WTC11 (cell line): ENCODE measurements around the gene LYG2. TPM values are rescaled to one million over a fixed set of nuclear protein-coding genes. Genes with fewer than 3 reads are reported as not detected.
"Not testable (repeated sequence)": the region's sequence is repeated elsewhere in the genome, so short reads cannot be mapped to it uniquely, and the experiment has no call there.

ENCODE experiments used
- ATAC-seq: fragments of 200-7000 bp; cut with Tn5 transposase; 2 replicates; pipeline ENCODE4 v1.10.0; 2021; ENCODE audit warnings: mild to moderate bottlenecking, moderate library complexity
- CTCF ChIA-PET: fragments of 300-600 bp; sonication (Branson Sonifier 250); formaldehyde crosslinking; loops from one replicate; lab custom pipeline; 2021; ENCODE audit warnings: antibody characterized with exemption; lab: Charles Lee
- POLR2A ChIA-PET: fragments of 350-600 bp; sonication (Branson Sonifier 250); formaldehyde crosslinking; loops from one replicate; lab custom pipeline; 2021; ENCODE audit warnings: antibody characterized with exemption; lab: Charles Lee
- DNase-seq: peaks from one replicate; pipeline ENCODE4 v3.0.0; 2021; ENCODE audit warnings: low spot score
- H3K27ac Mint-ChIP-seq: 2 replicates; pipeline ENCODE4 v1.8.0; 2021; ENCODE audit warnings: mixed read lengths
- H3K27me3 Mint-ChIP-seq: 2 replicates; pipeline ENCODE4 v1.8.0; 2021; ENCODE audit warnings: low read depth, mild to moderate bottlenecking, moderate library complexity, mixed read lengths
- H3K36me3 Mint-ChIP-seq: 2 replicates; pipeline ENCODE4 v1.8.0; 2021; ENCODE audit warnings: mixed read lengths
- H3K4me1 Mint-ChIP-seq: 2 replicates; pipeline ENCODE4 v1.8.0; 2022; ENCODE audit warnings: mixed read lengths
- H3K4me3 Mint-ChIP-seq: 2 replicates; pipeline ENCODE4 v1.8.0; 2021; ENCODE audit warnings: mild to moderate bottlenecking, moderate library complexity, mixed read lengths
- H3K9me3 Mint-ChIP-seq: 2 replicates; pipeline ENCODE4 v1.8.0; 2021; ENCODE audit warnings: mixed read lengths
- EMX1 ChIP-seq: fragments of 250-450 bp; sonication (Bioruptor Pico); IDR thresholded peaks from 2 replicates; pipeline ENCODE4 v1.8.0; 2021; ENCODE audit warnings: mild to moderate bottlenecking
- GABPB1 ChIP-seq: sonication (generic); formaldehyde crosslinking; IDR thresholded peaks from 2 replicates; pipeline ENCODE4 v1.8.1; 2023; ENCODE audit warnings: mild to moderate bottlenecking, missing genetic modification reagents
- IRF2 ChIP-seq: sonication (generic); formaldehyde crosslinking; IDR thresholded peaks from 2 replicates; pipeline ENCODE4 v1.8.0; 2022; ENCODE audit warnings: low read depth, missing genetic modification reagents, borderline replicate concordance
- NFATC4 ChIP-seq: fragments of 250-450 bp; sonication (Bioruptor Pico); IDR thresholded peaks from 2 replicates; pipeline ENCODE4 v1.9.0; 2021; ENCODE audit warnings: mild to moderate bottlenecking
- NFE2L1 ChIP-seq: sonication (generic); formaldehyde crosslinking; IDR thresholded peaks from 2 replicates; pipeline ENCODE4 v1.8.1; 2023; ENCODE audit warnings: missing genetic modification reagents
- RORB ChIP-seq: fragments of 250-450 bp; sonication (Bioruptor Pico); IDR thresholded peaks from 2 replicates; pipeline ENCODE4 v1.9.0; 2021; ENCODE audit warnings: mild to moderate bottlenecking
- ZNF121 ChIP-seq: sonication (generic); formaldehyde crosslinking; IDR thresholded peaks from 2 replicates; pipeline ENCODE4 v1.8.0; 2023; ENCODE audit warnings: missing genetic modification reagents
- ZNF219 ChIP-seq: sonication (generic); formaldehyde crosslinking; IDR thresholded peaks from 2 replicates; pipeline ENCODE4 v1.8.0; 2023; ENCODE audit warnings: missing genetic modification reagents, mild to moderate bottlenecking, borderline replicate concordance
- ZNF317 ChIP-seq: sonication (generic); formaldehyde crosslinking; IDR thresholded peaks from 2 replicates; pipeline ENCODE4 v1.8.1; 2023; ENCODE audit warnings: low read depth, mild to moderate bottlenecking, moderate library complexity, missing genetic modification reagents, borderline replicate concordance
- ZNF396 ChIP-seq: fragments of 250-450 bp; sonication (Bioruptor Pico); IDR thresholded peaks from 2 replicates; pipeline ENCODE4 v1.8.0; 2021; ENCODE audit warnings: mild to moderate bottlenecking, moderate library complexity, borderline replicate concordance
- ZNF671 ChIP-seq: fragments of 250-450 bp; sonication (Bioruptor Pico); IDR thresholded peaks from 2 replicates; pipeline ENCODE4 v1.8.0; 2021; ENCODE audit warnings: mild to moderate bottlenecking
- total RNA-seq: library from RNA; stranded (reverse); gene quantifications from 3 replicates; pipeline ENCODE4 v1.2.3, GENCODE V29; 2021
- TF ChIP-seq, protein P1 (sequence below): fragments of 250-450 bp; sonication (Bioruptor Pico); IDR thresholded peaks from 2 replicates; pipeline ENCODE4 v1.9.0; 2021; ENCODE audit warnings: mild to moderate bottlenecking
- TF ChIP-seq, protein P2 (sequence below): sonication (generic); formaldehyde crosslinking; IDR thresholded peaks from 2 replicates; pipeline ENCODE4 v1.8.1; 2023; ENCODE audit warnings: mild to moderate bottlenecking, moderate library complexity, missing genetic modification reagents
- TF ChIP-seq, protein P3 (sequence below): sonication (generic); formaldehyde crosslinking; IDR thresholded peaks from 2 replicates; pipeline ENCODE4 v1.8.1; 2022; ENCODE audit warnings: mild to moderate bottlenecking, moderate library complexity, missing genetic modification reagents
- TF ChIP-seq, protein P4 (sequence below): sonication (generic); formaldehyde crosslinking; IDR thresholded peaks from 2 replicates; pipeline ENCODE4 v1.8.1; 2022; ENCODE audit warnings: low read depth, mild to moderate bottlenecking, moderate library complexity, missing genetic modification reagents, borderline replicate concordance
- TF ChIP-seq, protein P5 (sequence below): sonication (generic); formaldehyde crosslinking; IDR thresholded peaks from 2 replicates; pipeline ENCODE4 v1.8.0; 2023; ENCODE audit warnings: mild to moderate bottlenecking, missing genetic modification reagents
- TF ChIP-seq, protein P6 (sequence below): sonication (generic); formaldehyde crosslinking; IDR thresholded peaks from 2 replicates; pipeline ENCODE4 v1.8.1; 2022; ENCODE audit warnings: missing genetic modification reagents, borderline replicate concordance
- TF ChIP-seq, protein P7 (sequence below): sonication (generic); formaldehyde crosslinking; IDR thresholded peaks from 2 replicates; pipeline ENCODE4 v1.8.1; 2023; ENCODE audit warnings: mild to moderate bottlenecking, missing genetic modification reagents
- TF ChIP-seq, protein P8 (sequence below): sonication (generic); formaldehyde crosslinking; IDR thresholded peaks from 2 replicates; pipeline ENCODE4 v1.8.1; 2023; ENCODE audit warnings: mild to moderate bottlenecking, missing genetic modification reagents, moderate library complexity
- TF ChIP-seq, protein P9 (sequence below): sonication (generic); formaldehyde crosslinking; IDR thresholded peaks from 2 replicates; pipeline ENCODE4 v1.8.0; 2022; ENCODE audit warnings: mild to moderate bottlenecking, missing genetic modification reagents

The LYG2 gene
- total RNA-seq, 1 experiment from 2014 or later = not detected

DNA sequence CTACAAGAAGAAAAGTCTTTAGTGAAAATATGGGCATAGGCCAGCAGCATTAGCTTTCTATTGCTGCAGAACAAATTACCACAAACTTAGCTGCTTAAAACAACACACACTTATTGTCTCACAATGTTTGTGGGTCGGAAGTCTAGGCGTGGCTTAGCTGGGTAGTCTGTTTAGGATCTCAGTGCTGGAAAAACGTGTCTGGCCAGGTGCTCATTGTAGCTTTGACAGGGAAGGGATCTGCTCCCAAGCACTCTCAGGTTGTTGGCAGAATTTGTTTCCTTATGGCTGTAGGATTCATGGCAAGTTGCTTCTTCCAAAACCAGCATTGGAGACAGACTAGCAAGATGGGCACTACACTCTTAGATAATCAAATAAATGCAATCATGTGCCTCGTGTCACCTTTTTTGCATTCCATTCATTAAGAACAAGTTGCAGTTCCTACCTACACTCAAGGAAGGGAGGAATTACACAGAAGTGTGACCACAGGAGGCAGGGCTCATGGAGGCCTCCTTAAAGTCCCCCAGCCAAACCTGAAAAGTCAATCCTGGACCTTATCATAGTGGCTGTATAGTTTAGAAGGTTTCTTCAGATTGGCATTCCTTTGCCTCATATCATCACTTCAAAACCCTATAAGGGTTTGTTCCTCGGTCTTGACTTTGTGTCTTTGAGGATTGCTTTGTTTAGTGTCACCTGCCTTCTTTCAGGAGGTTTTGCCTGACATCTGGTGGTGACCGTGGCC lies 57.2 kb downstream of the LYG2 start:
- no peak for ATAC-seq
- H3K27ac Mint-ChIP-seq = peak overlapping the region; percentile 63; the same call in 1 of the 2 replicates
- peaks cover 13% of the 10 kb centered on the region for H3K9me3 Mint-ChIP-seq
- POLR2A ChIA-PET = no interaction called here
- DNase-seq = no peak
- peaks cover 32% of the 10 kb centered on the region for H3K36me3 Mint-ChIP-seq
- H3K4me3 Mint-ChIP-seq = no peak overlapping the region
- CTCF ChIA-PET = interaction anchor here (1.0 kb wide), 1 partner anchor 17 kb away, joined by 4 read pairs; no protein-coding TSS in a partner anchor
- TF ChIP-seq, protein P1, sequence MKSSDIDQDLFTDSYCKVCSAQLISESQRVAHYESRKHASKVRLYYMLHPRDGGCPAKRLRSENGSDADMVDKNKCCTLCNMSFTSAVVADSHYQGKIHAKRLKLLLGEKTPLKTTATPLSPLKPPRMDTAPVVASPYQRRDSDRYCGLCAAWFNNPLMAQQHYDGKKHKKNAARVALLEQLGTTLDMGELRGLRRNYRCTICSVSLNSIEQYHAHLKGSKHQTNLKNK (CRISPR knock-in tag) = no peak
- TF ChIP-seq ZNF671 = no peak
- TF ChIP-seq, protein P2, sequence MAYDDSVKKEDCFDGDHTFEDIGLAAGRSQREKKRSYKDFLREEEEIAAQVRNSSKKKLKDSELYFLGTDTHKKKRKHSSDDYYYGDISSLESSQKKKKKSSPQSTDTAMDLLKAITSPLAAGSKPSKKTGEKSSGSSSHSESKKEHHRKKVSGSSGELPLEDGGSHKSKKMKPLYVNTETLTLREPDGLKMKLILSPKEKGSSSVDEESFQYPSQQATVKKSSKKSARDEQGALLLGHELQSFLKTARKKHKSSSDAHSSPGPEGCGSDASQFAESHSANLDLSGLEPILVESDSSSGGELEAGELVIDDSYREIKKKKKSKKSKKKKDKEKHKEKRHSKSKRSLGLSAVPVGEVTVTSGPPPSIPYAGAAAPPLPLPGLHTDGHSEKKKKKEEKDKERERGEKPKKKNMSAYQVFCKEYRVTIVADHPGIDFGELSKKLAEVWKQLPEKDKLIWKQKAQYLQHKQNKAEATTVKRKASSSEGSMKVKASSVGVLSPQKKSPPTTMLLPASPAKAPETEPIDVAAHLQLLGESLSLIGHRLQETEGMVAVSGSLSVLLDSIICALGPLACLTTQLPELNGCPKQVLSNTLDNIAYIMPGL (CRISPR knock-in tag) = no peak
- TF ChIP-seq, protein P3, sequence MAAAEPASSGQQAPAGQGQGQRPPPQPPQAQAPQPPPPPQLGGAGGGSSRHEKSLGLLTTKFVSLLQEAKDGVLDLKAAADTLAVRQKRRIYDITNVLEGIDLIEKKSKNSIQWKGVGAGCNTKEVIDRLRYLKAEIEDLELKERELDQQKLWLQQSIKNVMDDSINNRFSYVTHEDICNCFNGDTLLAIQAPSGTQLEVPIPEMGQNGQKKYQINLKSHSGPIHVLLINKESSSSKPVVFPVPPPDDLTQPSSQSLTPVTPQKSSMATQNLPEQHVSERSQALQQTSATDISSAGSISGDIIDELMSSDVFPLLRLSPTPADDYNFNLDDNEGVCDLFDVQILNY (CRISPR knock-in tag) = no peak
- TF ChIP-seq, protein P4, sequence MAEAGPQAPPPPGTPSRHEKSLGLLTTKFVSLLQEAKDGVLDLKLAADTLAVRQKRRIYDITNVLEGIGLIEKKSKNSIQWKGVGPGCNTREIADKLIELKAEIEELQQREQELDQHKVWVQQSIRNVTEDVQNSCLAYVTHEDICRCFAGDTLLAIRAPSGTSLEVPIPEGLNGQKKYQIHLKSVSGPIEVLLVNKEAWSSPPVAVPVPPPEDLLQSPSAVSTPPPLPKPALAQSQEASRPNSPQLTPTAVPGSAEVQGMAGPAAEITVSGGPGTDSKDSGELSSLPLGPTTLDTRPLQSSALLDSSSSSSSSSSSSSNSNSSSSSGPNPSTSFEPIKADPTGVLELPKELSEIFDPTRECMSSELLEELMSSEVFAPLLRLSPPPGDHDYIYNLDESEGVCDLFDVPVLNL (CRISPR knock-in tag) = no peak
- TF ChIP-seq, protein P5, sequence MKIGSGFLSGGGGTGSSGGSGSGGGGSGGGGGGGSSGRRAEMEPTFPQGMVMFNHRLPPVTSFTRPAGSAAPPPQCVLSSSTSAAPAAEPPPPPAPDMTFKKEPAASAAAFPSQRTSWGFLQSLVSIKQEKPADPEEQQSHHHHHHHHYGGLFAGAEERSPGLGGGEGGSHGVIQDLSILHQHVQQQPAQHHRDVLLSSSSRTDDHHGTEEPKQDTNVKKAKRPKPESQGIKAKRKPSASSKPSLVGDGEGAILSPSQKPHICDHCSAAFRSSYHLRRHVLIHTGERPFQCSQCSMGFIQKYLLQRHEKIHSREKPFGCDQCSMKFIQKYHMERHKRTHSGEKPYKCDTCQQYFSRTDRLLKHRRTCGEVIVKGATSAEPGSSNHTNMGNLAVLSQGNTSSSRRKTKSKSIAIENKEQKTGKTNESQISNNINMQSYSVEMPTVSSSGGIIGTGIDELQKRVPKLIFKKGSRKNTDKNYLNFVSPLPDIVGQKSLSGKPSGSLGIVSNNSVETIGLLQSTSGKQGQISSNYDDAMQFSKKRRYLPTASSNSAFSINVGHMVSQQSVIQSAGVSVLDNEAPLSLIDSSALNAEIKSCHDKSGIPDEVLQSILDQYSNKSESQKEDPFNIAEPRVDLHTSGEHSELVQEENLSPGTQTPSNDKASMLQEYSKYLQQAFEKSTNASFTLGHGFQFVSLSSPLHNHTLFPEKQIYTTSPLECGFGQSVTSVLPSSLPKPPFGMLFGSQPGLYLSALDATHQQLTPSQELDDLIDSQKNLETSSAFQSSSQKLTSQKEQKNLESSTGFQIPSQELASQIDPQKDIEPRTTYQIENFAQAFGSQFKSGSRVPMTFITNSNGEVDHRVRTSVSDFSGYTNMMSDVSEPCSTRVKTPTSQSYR (CRISPR knock-in tag) = no peak
- TF ChIP-seq ZNF219 (CRISPR knock-in tag) = no peak
- TF ChIP-seq, protein P6, sequence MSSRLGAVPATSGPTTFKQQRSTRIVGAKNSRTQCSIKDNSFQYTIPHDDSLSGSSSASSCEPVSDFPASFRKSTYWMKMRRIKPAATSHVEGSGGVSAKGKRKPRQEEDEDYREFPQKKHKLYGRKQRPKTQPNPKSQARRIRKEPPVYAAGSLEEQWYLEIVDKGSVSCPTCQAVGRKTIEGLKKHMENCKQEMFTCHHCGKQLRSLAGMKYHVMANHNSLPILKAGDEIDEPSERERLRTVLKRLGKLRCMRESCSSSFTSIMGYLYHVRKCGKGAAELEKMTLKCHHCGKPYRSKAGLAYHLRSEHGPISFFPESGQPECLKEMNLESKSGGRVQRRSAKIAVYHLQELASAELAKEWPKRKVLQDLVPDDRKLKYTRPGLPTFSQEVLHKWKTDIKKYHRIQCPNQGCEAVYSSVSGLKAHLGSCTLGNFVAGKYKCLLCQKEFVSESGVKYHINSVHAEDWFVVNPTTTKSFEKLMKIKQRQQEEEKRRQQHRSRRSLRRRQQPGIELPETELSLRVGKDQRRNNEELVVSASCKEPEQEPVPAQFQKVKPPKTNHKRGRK (CRISPR knock-in tag) = no peak
- no peak for TF ChIP-seq ZNF317 (CRISPR knock-in tag)
- TF ChIP-seq, protein P7, sequence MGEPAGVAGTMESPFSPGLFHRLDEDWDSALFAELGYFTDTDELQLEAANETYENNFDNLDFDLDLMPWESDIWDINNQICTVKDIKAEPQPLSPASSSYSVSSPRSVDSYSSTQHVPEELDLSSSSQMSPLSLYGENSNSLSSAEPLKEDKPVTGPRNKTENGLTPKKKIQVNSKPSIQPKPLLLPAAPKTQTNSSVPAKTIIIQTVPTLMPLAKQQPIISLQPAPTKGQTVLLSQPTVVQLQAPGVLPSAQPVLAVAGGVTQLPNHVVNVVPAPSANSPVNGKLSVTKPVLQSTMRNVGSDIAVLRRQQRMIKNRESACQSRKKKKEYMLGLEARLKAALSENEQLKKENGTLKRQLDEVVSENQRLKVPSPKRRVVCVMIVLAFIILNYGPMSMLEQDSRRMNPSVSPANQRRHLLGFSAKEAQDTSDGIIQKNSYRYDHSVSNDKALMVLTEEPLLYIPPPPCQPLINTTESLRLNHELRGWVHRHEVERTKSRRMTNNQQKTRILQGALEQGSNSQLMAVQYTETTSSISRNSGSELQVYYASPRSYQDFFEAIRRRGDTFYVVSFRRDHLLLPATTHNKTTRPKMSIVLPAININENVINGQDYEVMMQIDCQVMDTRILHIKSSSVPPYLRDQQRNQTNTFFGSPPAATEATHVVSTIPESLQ (CRISPR knock-in tag) = no peak
- no peak for TF ChIP-seq NFE2L1 (CRISPR knock-in tag)
- TF ChIP-seq GABPB1 (CRISPR knock-in tag) = no peak
- no peak for TF ChIP-seq IRF2 (CRISPR knock-in tag)
- TF ChIP-seq, protein P8, sequence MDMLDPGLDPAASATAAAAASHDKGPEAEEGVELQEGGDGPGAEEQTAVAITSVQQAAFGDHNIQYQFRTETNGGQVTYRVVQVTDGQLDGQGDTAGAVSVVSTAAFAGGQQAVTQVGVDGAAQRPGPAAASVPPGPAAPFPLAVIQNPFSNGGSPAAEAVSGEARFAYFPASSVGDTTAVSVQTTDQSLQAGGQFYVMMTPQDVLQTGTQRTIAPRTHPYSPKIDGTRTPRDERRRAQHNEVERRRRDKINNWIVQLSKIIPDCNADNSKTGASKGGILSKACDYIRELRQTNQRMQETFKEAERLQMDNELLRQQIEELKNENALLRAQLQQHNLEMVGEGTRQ = no peak
- no peak for TF ChIP-seq EMX1
- TF ChIP-seq NFATC4 (CRISPR knock-in tag) = no peak
- TF ChIP-seq ZNF396 (CRISPR knock-in tag) = no peak
- TF ChIP-seq, protein P9, sequence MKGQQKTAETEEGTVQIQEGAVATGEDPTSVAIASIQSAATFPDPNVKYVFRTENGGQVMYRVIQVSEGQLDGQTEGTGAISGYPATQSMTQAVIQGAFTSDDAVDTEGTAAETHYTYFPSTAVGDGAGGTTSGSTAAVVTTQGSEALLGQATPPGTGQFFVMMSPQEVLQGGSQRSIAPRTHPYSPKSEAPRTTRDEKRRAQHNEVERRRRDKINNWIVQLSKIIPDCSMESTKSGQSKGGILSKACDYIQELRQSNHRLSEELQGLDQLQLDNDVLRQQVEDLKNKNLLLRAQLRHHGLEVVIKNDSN (CRISPR knock-in tag) = no peak
- TF ChIP-seq RORB (CRISPR knock-in tag) = no peak
- TF ChIP-seq ZNF121 = no peak
- no peaks in the 10 kb centered on the region for H3K4me1 Mint-ChIP-seq
- H3K27me3 Mint-ChIP-seq = no peaks in the 10 kb centered on the region

DNA sequence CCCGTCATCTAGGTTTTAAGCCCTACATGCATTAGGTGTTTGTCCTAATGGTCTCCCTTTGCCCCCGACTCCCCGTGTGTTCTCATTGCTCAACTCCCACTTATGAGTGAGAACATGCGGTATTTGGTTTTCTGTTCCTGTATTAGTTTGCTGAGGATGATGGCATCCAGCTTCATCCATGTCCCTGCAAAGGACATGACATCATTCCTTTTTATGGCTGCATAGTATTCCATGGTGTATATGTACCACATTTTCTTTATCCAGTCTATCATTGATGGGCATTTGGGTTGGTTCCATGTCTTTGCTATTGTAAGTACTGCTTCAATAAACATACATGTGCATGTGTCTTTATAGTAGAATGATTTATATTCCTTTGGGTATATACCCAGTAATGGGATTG lies 63.1 kb downstream of the LYG2 start:
- ATAC-seq, CTCF ChIA-PET, H3K9me3 Mint-ChIP-seq, H3K27me3 Mint-ChIP-seq, POLR2A ChIA-PET, H3K4me3 Mint-ChIP-seq, H3K27ac Mint-ChIP-seq, H3K4me1 Mint-ChIP-seq, DNase-seq: not testable (repeated sequence)
- H3K36me3 Mint-ChIP-seq = peaks cover 64% of the 10 kb centered on the region
